Esophagus squamous epithelium (tissue), 5 donors: ENCODE measurements around the gene MCC. TPM values are rescaled to one million over a fixed set of nuclear protein-coding genes. Genes with fewer than 3 reads are reported as not detected.

Source experiments
- DNase-seq: peaks from one replicate; lab custom pipeline; 2025; lab: John Stamatoyannopoulos, UW
- H3K27ac ChIP-seq, 4 donors: fragments of 200-600 bp; sonication (generic); one replicate each; pipeline ENCODE4 v1.5.1; 2016 to 2019; ENCODE audit warnings: mild to moderate bottlenecking in 1 of 4
- H3K27me3 ChIP-seq, 4 donors: fragments of 200-600 bp; sonication (generic); 1 replicate in 3 of 4; 2 replicates in 1 of 4; pipeline versions ENCODE4 v1.5.1 to v1.6.0; 2017 to 2021; ENCODE audit warnings: antibody characterized with exemption in 1 of 4
- H3K36me3 ChIP-seq, 3 donors: fragments of 200-600 bp; sonication (generic); one replicate each; pipeline ENCODE4 v1.5.1; 2016 to 2019
- H3K4me1 ChIP-seq, 3 donors: fragments of 200-600 bp; sonication (generic); one replicate each; pipeline ENCODE4 v1.5.1; 2017 to 2019
- H3K4me3 ChIP-seq, 4 donors: fragments of 200-600 bp; sonication (generic); 1 replicate in 3 of 4; 2 replicates in 1 of 4; pipeline ENCODE4 v1.5.1; 2016 to 2019; ENCODE audit warnings: mild to moderate bottlenecking in 2 of 4, moderate library complexity in 1 of 4
- H3K9me3 ChIP-seq, 3 donors: fragments of 200-600 bp; sonication (generic); one replicate each; pipeline ENCODE4 v1.5.1; 2016 to 2019
- POLR2A ChIP-seq, 4 donors: fragments of 450-650 bp; IDR thresholded peaks; one replicate each; pipeline ENCODE4 v1.6.1; 2017; ENCODE audit warnings: antibody characterized with exemption in 4 of 4, mild to moderate bottlenecking in 4 of 4, moderate library complexity in 3 of 4
- WGBS, 2 donors: methylation state at CpG; one replicate each; pipeline ENCODE4 v1.1.5; 2018; 5-methylcytosine and 5-hydroxymethylcytosine counted together
- intact Hi-C: fragments of 100-400 bp; cut with DNase I; formaldehyde crosslinking; loops from one replicate; pipeline ENCODE4 v1.15.0; 2022
- total RNA-seq, 4 donors: library from RNA; depleted of rRNA; stranded (reverse); fragments of >200 nt; gene quantifications; one replicate each; pipeline ENCODE4 v1.1.0, GENCODE V29; 2016
- TF ChIP-seq, protein P1 (sequence below), 6 experiments: fragments of 450-650 bp in 4 of 6; fragments of 200-600 bp in 2 of 6; sonication (generic) in 2 of 6; IDR thresholded peaks; one replicate each; pipeline ENCODE4 v1.5.1; 2016 to 2019; ENCODE audit warnings: antibody characterized with exemption in 6 of 6, mild to moderate bottlenecking in 4 of 6, moderate library complexity in 4 of 6
- donor health status: DM: yes; HTN: yes; CAD: no.

The MCC gene
- total RNA-seq, 4 donors from 2014 or later: 41.6 to 45.4 (median 43.4) TPM

GRCh38 chr5:113047234-113047633 is 441.0 kb downstream of the MCC start:
- H3K27ac ChIP-seq: peak overlapping the region in 1 of 4 donors; percentile 21
- DNase-seq: no peak
- intact Hi-C loops: no loop called here
- H3K4me3 ChIP-seq: no peak overlapping the region
- peaks cover 7 to 59% (median 28%) of the 10 kb centered on the region in 3 donors for H3K4me1 ChIP-seq
- TF ChIP-seq POLR2A (IDR thresholded peaks at IDR 0.05): no peak
- TF ChIP-seq, protein P1, sequence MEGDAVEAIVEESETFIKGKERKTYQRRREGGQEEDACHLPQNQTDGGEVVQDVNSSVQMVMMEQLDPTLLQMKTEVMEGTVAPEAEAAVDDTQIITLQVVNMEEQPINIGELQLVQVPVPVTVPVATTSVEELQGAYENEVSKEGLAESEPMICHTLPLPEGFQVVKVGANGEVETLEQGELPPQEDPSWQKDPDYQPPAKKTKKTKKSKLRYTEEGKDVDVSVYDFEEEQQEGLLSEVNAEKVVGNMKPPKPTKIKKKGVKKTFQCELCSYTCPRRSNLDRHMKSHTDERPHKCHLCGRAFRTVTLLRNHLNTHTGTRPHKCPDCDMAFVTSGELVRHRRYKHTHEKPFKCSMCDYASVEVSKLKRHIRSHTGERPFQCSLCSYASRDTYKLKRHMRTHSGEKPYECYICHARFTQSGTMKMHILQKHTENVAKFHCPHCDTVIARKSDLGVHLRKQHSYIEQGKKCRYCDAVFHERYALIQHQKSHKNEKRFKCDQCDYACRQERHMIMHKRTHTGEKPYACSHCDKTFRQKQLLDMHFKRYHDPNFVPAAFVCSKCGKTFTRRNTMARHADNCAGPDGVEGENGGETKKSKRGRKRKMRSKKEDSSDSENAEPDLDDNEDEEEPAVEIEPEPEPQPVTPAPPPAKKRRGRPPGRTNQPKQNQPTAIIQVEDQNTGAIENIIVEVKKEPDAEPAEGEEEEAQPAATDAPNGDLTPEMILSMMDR (IDR thresholded peaks at IDR 0.05): no peak
- peaks cover 0 to 72% (median 0%) of the 10 kb centered on the region in 3 donors for H3K36me3 ChIP-seq
- H3K9me3 ChIP-seq: no peaks in the 10 kb centered on the region
- no peaks in the 10 kb centered on the region for H3K27me3 ChIP-seq
- 56% methylated on average over 2 of the region's 2 CpGs; no CpG with 5 or more reads in 1 of the 2 donors for WGBS, 2 donors

- no peak for DNase-seq
- Histone ChIP-seq H3K36me3 (peaks cover 0 to 86% (median 0%) of the 10 kb centered on the region in 3 donors), H3K4me1 (peaks cover 0 to 36% (median 13%) of the 10 kb centered on the region in 3 donors), H3K9me3 (no peaks in the 10 kb centered on the region), H3K27me3 (no peaks in the 10 kb centered on the region), H3K27ac (peak overlapping the region in 1 of 4 donors; percentile 25), H3K4me3 (no peak overlapping the region)
- WGBS, 2 donors: 43 to 63% methylated on average over 11 of the region's 11 CpGs
- intact Hi-C loops: no loop called here
- TF ChIP-seq, protein P1 (IDR thresholded peaks at IDR 0.05): no peak
- no peak for TF ChIP-seq POLR2A (IDR thresholded peaks at IDR 0.05)
Measured at GRCh38 chr5:113044776-113045465, 443.3 kb downstream of the MCC start.

DNA sequence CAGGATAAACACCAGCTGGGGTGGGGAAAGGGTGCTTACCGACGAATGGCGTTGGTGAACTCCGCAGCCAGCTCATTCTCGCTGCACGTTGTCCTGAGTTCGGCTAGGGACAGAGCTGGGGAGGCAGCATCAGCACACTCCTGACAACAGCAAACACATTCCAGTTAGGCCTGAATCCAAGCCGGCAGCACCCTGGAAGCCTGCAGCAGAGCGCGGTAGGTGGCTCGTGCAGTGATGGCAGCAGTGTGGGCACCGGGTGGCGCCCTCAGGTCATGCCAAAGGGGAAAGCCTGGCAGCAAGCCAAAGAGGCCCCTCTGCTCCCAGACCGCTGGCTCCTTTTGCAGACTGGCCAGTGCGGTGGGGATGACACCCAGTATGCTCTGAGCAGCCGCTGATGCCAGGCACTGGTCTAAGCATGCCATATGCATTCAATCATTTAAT is 444.7 kb downstream of the MCC start:
- Histone ChIP-seq H3K27ac (no peak overlapping the region), H3K27me3 (no peaks in the 10 kb centered on the region), H3K36me3 (peaks cover 0 to 86% (median 0%) of the 10 kb centered on the region in 3 donors), H3K4me3 (no peak overlapping the region), H3K4me1 (peaks cover 0 to 35% (median 13%) of the 10 kb centered on the region in 3 donors), H3K9me3 (no peaks in the 10 kb centered on the region)
- no peak for TF ChIP-seq POLR2A (IDR thresholded peaks at IDR 0.05)
- TF ChIP-seq, protein P1 (IDR thresholded peaks at IDR 0.05): peak in 1 of 6 experiments; percentile 19
- intact Hi-C loops: no loop called here
- no peak for DNase-seq
- WGBS, 2 donors: 77 to 85% methylated on average over 11 to 16 of the region's 16 CpGs

DNA sequence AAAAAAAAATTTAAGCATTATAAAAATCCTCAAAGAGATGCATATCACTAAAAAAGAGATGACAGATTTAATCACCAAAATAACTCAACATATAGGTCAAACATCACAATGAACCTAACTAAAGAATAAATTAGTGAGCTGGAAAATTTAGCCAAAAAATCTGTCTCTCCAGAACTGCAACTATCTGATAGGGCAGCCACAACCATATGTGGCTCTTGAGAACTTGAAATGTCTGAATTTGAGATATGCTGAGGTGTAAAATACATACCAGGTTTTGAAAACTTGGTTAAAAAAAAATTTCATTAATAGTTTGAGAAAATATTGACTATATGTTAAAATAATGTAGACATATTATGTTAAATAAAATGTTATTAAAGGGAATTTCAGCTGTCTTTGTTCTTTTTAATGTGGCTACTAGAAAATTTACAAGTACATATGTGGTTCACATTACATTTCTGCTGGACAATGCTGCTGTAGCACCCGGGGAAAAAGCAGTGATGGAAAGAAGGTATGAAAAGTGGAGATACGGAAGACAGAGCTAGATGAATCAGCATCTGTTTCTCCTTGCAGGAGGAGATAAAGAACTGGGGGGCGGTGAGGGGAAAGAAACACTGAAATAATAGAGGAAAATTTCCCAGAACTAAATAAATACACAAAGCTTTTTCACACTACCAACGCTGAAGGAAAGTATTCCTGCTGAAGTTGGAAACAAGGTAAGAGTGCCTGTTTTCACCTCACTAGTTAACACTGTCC is 445.6 kb downstream of the MCC start:
- TF ChIP-seq, protein P1 (IDR thresholded peaks at IDR 0.05): no peak
- no peak for TF ChIP-seq POLR2A (IDR thresholded peaks at IDR 0.05)
- intact Hi-C loops: no loop called here
- H3K27me3 ChIP-seq: no peaks in the 10 kb centered on the region

More for the DNA sequence above, 445.6 kb downstream of the MCC start:
- WGBS, 2 donors: 80 to 86% methylated on average over 4 of the region's 4 CpGs
- DNase-seq: no peak
- no peak overlapping the region for H3K27ac ChIP-seq
- H3K4me3 ChIP-seq: no peak overlapping the region
- peaks cover 0 to 86% (median 0%) of the 10 kb centered on the region in 3 donors for H3K36me3 ChIP-seq
- peaks cover 0 to 33% (median 13%) of the 10 kb centered on the region in 3 donors for H3K4me1 ChIP-seq
- H3K9me3 ChIP-seq: no peaks in the 10 kb centered on the region
